ENCODE results near the gene CTCF. TPM values are rescaled to one million over a fixed set of nuclear protein-coding genes. Genes with fewer than 3 reads are reported as not detected.

CTCF gene
- total RNA-seq, 1 donor from 2014 or later: 25.1 TPM

DNA sequence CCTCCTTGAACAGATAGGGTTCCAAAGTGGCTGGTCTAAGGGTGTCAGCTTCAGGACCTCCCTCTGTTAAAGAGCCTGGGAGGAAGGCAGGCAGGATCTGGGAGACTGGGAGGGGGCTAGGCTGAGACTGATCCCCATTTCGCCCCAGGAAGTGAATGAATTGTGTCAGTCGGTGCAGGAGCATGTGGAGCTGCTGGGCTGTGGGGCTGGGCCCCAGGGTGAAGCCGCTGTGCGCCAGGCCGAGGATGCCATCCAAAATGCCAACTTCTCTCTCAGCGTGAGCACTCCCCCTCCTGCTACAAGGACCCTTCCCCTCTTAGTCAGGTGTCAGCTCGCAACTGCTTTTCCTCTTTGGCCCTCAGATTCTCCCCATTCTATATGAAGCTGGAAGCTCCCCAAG is 88.7 kb downstream of the CTCF start:
- DNase-seq (ENCODE audit: low read depth, low spot score): no peak

- no peak for DNase-seq (ENCODE audit: low read depth, low spot score)
These were observed 89.5 kb downstream of the CTCF start for GRCh38 chr16:67651847-67652246.

- no peak for DNase-seq (ENCODE audit: low read depth, low spot score)
These were observed 90.3 kb downstream of the CTCF start for GRCh38 chr16:67652578-67653127.

DNA sequence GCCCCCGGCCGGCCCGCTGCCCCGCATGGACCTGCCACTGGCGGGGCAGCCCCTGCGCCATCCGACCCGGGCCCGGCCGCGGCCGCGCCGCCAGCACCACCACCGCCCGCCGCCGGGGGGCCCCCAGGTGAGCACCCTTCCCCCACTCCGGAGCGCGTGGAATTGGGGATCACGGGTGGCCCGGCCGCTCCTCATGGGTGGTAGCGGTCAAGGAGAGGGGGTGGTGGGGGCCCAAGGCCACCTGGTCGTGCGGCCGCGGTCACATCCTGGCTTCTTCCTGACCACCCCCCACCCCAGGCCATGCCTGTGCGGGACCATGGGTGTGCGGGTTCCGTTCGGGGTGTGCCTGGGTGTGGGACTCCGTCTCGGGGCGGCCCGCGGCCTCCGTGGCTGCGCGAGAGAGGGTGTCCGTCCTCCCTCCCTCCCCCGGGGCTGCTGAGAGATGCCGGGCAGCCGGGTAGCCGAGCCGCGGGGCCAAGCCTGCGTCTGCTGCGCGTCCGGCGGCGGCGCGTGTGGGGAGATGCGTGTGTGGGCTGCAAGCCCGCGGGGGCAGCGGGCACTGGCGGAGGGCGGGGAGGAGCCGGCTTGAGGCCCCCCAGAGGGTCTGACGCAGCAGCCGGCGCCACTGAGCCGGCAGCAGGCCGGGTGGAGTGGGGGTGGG is 90.9 kb downstream of the CTCF start:
- DNase-seq (ENCODE audit: low read depth, low spot score): no peak

DNA sequence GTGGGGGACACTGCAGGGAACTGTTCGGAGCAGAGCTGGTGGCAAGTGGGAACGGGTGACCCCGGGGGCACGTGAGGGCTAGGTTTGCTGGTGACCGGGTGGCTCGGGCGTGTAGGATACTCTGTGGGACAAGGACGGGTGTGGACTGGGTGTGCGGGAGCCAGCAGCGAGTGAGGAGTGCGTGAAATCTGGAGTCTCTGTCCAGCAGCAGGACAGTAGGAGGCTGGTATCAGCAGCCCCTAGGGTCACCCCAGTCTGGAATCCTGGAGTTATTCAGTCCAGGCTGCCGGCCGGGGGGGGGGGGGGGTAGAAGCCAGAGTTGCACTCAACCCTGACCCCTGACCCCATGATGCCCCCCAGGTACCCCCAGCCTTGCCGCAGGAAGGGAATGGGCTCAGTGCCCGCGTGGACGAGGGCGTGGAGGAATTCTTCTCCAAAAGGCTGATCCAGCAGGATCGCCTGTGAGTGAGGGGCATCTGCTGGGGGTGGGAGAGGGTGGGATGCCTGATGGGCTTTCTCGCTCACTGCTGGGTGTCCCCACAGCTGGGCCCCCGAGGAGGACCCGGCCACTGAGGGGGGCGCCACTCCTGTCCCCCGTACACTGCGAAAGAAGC is 91.6 kb downstream of the CTCF start:
- no peak for DNase-seq (ENCODE audit: low read depth, low spot score)

- no peak for DNase-seq (ENCODE audit: low read depth, low spot score)
These were observed 92.1 kb downstream of the CTCF start for GRCh38 chr16:67654403-67654911.

- DNase-seq (ENCODE audit: low read depth, low spot score): no peak
These were observed 93.0 kb downstream of the CTCF start for GRCh38 chr16:67655363-67655762.

DNA sequence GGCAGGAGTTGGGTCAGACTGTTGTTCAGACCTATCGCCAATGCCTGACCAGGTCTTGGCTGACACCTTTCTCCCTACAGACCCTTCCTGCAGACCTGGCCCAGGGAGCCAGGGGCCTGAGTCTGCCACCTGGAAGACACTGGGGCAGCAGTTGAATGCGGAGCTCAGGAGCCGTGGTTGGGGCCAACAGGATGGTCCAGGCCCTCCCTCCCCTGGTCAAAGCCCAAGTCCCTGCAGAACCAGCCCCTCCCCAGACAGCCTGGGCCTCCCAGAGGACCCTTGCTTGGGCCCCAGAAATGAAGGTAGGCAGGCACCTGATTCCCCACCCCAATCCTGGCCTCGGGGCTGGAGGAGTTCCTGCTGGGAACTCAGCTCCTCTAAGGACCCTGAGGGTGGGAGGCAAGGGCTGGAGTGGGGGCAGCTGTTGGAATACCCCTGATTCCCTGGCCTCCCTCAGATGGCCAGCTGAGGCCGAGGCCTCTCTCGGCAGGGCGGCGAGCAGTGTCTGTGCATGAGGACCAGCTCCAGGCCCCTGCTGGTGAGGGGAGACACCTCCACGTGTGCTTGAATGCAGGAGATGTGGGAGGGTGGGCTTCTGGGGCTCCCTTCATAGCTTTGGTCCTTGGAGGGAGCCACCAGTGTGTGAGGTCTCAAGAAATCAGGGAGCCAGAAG is 94.2 kb downstream of the CTCF start:
- DNase-seq (ENCODE audit: low read depth, low spot score): no peak

- DNase-seq (ENCODE audit: low read depth, low spot score): no peak
These were observed 94.8 kb downstream of the CTCF start for GRCh38 chr16:67657017-67657608.

DNA sequence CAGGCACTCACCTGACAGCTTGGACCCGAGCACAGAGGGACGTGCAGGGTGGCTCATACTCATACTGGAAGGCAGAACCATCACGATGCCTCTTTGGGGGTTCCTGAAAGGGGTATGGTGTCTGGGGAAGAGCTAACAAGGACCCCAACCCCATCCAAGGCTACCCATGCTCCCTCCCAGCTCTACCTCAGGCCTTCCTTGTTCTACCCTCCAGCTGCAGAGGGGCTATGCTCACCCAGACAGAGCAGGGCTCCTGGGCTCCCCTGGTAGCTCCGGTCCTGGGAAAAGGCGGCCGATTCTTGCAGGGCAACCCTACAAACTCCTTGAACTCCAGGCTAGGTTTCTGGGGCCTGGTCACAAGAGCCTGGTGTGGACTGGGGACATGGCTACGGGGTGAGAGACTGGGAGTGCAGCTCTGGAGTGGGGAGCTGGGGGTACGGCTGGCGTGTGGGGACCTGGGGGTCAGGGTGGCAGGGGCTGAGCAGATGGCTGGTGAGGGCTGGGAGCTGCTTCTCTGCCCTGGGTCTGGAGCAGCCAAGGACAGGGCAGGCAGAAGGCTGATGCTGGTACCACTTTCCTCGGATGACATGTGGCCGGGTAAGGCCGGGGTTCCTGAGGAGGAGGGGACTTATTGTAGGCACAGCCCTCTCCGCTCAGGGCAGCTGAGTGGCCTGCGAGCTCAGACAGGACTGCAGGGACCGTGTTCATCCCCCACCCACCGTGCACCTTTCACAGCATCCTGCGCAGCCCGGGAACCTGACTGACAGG is 95.6 kb downstream of the CTCF start:
- no peak for DNase-seq (ENCODE audit: low read depth, low spot score)

- DNase-seq (ENCODE audit: low read depth, low spot score): no peak
These were observed 96.7 kb downstream of the CTCF start for GRCh38 chr16:67658849-67659674.

DNA sequence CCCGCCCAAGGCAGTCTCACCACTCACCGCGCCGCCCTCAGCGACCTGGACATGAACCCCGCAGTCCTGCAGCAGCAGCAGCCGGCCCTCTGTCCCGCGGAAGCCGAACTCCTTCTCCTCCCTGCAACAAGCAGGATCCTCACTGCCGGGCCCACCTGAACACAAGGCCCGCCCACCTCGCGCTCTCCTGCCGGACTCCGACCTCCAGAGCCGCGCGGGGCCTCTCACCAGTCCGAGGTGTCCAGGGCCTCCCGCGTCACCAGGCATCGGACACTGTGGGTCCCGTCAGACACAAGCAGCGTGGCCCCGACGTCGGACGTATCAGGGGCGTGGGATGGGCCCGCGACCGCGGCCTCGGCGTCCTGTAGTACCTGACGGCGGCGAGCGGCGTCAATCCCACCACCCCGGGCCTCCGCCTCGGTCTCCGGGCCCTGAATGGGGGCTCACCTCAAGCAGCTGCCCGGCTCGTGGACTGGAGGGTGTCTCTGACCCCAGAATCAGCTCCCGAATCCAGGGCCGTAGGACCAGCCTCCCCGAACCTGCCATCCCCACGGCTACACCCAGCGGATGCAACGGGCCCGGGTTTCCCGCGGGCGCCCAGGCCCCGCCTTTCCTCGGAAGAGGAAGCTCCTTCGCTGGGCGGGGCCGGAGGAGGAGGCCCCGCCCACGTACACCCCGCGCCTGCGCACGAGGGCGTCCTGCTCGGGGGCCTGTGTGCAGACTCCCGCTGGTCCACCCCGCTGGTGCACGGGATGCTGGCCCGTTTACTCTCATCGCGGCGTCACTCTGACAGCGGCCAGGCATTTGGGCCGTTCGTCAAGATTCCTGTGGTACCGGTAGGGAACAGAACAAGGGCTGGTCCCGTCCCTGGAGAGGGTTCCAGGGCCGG is 97.6 kb downstream of the CTCF start, which contains the start of gene ACD:
Gene ACD, minus strand, starts transcription at position 586 of the 889 bp plus-strand sequence. Its CDS starts 40 bp downstream, at position 546.
- DNase-seq (ENCODE audit: low read depth, low spot score): no peak

GRCh38 chr16:67660564-67661028 is 98.3 kb downstream of the CTCF start, which contains the start of gene PARD6A:
TSS of gene PARD6A (plus strand) at chr16:67660960. CDS start at chr16:67661039, 79 bp downstream.
- DNase-seq (ENCODE audit: low read depth, low spot score): peak; percentile 89

DNA sequence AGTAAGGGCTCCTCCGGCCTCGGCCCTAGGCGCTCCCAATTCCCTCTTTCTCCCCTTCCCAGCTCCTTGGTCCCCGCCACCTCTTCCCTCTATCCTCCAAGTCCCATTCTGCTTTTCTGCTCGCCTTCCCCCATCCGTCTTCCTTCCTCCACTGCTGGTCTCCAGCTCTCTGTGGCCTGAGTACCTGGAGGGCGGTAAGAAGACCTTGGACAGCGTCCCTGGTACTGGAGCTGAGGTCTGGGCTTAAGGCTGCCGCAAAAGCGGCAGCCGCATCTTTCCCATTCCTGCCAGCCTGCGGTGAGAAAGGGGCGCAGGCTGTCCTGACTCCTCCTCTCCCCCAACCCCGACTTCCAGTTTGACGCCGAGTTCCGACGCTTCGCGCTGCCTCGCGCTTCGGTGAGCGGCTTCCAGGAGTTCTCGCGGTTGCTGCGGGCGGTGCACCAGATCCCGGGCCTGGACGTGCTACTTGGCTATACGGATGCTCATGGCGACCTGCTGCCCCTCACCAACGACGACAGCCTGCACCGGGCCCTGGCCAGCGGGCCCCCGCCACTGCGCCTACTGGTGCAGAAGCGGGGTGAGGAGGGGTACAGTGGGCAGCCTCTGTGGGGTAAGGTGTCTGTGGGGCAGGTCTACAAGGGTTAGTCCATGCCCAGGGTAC is 98.9 kb downstream of the CTCF start:
- no peak for DNase-seq (ENCODE audit: low read depth, low spot score)

DNA sequence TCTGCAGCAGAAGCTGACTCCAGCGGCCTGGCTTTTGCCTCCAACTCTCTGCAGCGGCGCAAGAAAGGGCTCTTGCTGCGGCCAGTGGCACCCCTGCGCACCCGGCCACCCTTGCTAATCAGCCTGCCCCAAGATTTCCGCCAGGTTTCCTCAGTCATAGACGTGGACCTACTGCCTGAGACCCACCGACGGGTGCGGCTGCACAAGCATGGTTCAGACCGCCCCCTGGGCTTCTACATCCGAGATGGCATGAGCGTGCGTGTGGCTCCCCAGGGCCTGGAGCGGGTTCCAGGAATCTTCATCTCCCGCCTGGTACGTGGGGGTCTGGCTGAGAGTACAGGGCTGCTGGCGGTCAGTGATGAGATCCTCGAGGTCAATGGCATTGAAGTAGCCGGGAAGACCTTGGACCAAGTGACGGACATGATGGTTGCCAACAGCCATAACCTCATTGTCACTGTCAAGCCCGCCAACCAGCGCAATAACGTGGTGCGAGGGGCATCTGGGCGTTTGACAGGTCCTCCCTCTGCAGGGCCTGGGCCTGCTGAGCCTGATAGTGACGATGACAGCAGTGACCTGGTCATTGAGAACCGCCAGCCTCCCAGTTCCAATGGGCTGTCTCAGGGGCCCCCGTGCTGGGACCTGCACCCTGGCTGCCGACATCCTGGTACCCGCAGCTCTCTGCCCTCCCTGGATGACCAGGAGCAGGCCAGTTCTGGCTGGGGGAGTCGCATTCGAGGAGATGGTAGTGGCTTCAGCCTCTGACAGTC is 99.7 kb downstream of the CTCF start:
- DNase-seq (ENCODE audit: low read depth, low spot score): no peak

DNA sequence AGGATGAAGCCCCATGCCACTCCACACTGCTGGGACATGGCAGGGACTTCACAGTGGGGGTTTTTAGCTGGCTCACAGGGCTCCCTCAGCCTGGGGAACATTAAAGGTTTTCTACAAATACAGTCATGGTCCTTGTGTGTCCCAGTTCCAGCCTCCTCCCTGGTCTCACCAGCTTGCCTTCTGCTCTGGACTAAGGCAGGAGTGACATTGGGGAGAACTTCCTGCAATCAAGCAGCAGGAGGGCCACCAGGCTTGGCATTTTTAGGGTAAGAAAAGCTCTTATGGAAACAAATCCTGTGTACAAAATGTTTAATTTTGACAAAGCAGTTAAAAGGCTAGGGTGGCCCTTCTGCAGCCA is 100.3 kb downstream of the CTCF start:
- no peak for DNase-seq (ENCODE audit: low read depth, low spot score)

GRCh38 chr16:67663151-67663876 is 101.0 kb downstream of the CTCF start:
- no peak for DNase-seq (ENCODE audit: low read depth, low spot score)
